ENCODE results near the gene AFF3.

- TF ChIP-seq CTCF (IDR thresholded peaks at IDR 0.05) (no peak), POLR2A (IDR thresholded peaks at IDR 0.05) (no peak), POLR2AphosphoS5 (IDR thresholded peaks at IDR 0.05) (no peak)
These were observed 95.1 kb downstream of the AFF3 start for GRCh38 chr2:100046961-100047947.
